22Rv1 (cell line): ENCODE data around the gene ZNF784.

Experiments
- H3K27ac ChIP-seq: fragments of 450-650 bp; 2 replicates; pipeline ENCODE4 v1.5.1; 2017
- ZFX ChIP-seq: fragments of 450-650 bp; IDR thresholded peaks from 2 replicates; pipeline ENCODE4 v1.6.1; 2017; ENCODE audit warnings: antibody characterized with exemption, borderline replicate concordance
- TF ChIP-seq, protein P1 (sequence below): fragments of 450-650 bp; IDR thresholded peaks from 2 replicates; pipeline ENCODE4 v1.5.1; 2017; ENCODE audit warnings: mild to moderate bottlenecking

ZNF784 gene

DNA sequence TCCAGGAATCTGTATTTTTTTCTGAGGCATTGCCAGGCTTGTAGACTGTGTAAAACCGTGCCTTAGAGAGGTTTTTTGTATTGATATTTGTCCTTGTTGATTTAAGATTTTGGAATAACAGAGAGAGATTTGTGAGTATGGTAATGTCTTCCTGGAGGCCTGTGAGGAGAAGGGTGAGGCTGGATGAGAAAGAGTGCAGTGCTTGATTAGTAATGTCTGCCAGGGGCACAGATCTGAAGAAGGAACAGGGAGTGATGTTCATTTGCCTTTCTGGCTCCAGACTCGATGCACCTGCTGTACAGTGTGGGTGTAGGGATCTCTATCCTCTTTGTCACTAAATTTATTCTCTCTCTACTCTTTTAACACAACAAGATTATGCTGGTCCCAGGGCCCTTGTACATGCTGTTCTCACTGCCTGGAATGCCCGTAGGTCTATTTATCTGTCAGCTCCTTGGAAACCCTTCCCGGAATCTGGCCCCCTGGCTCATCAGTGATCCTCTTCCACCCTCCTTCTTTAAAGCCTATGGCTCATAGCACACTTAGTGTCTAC is 29.3 kb downstream of the ZNF784 start:
- H3K27ac ChIP-seq: no peak overlapping the region
- TF ChIP-seq, protein P1, sequence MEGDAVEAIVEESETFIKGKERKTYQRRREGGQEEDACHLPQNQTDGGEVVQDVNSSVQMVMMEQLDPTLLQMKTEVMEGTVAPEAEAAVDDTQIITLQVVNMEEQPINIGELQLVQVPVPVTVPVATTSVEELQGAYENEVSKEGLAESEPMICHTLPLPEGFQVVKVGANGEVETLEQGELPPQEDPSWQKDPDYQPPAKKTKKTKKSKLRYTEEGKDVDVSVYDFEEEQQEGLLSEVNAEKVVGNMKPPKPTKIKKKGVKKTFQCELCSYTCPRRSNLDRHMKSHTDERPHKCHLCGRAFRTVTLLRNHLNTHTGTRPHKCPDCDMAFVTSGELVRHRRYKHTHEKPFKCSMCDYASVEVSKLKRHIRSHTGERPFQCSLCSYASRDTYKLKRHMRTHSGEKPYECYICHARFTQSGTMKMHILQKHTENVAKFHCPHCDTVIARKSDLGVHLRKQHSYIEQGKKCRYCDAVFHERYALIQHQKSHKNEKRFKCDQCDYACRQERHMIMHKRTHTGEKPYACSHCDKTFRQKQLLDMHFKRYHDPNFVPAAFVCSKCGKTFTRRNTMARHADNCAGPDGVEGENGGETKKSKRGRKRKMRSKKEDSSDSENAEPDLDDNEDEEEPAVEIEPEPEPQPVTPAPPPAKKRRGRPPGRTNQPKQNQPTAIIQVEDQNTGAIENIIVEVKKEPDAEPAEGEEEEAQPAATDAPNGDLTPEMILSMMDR: no peak
- no peak for TF ChIP-seq ZFX

DNA sequence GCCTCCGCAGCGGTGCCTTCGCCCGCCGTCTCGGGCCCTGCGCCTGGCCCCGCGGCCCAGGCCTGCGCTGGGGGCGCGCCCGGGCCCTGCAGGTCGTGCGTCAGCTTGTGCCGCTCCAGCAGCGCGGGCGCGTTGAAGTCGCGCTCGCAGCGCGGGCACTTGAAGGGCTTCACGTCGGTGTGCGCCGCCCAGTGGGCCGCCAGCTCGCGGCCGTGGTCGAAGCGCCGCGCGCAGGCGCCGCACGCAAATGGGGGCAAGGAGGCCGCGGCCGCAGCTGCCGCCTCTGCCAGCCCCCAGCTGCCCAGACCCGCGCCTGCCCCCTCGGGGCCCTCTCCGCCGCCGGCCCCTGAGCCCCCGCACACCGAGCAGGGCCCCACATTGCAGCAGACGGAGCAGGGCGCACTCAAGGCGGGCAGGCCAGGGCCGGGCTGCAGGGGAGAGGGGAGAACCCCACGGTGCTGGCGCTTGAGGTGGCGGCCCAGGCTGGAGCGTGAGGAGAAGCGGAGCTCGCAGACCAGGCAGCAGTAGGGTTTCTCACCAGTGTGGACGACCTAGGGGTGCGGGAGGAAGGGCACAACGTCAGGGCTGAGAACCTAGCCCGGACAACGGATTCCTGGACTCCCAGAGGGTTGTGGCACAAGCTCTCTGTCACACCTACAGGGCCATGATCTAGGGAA is 31.1 kb downstream of the ZNF784 start:
- no peak overlapping the region for H3K27ac ChIP-seq
- no peak for TF ChIP-seq ZFX
- TF ChIP-seq, protein P1: no peak

DNA sequence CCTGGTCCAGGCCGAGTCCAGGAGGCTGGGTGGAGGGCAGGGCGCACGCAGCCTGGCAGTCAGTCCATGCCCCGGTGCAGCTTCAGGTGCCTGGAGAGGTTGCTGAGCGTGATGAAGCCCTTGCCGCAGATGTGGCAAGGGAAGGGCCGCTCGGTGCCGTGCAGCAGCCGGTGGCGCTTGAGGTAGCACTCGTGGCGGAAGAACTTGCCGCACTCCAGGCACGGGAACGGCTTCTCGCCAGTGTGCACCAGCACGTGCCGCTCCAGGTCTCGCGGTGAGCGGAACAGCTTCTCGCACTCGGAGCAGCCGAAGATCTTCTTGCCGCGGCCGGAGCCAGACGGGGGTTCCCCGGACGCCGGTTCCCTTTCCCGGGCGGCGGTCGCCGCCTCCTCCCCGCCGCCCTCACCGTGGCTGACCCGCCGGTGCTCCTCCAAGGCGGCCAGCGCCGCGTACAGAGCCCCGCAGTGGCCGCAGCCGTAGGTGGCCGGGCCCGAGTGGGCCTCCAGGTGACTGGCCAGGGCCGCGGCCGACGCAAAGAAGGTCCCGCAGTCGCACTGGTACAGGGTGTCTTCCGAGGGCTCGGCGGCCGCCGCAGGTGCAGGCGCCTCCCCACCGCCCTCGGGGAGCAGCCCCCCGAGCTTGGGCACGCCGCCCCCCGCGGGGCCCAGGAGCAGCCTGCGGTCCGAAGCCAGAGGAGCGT is 31.8 kb downstream of the ZNF784 start:
- TF ChIP-seq, protein P1: no peak
- no peak for TF ChIP-seq ZFX
- H3K27ac ChIP-seq: no peak overlapping the region

DNA sequence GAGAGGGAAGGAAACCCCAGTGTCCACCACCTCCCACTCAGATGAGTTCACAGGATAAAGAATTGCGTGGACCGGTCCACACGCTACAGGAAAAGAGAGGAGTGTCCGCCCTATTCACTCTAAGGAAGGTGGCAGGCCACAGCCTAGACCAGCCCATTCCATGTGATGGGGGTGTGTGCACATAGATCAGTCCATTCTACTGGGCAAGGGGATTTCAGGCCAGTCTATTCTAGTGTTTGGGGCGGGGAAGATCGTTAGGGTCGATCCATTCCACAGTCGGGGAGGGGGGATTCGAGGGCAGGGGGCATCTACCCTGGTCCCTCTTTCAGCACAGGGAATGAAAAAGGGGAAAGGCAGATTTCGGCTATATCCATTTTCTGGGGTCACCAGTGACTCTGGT is 32.8 kb downstream of the ZNF784 start:
- TF ChIP-seq ZFX: no peak
- TF ChIP-seq, protein P1: no peak
- peak overlapping the region; percentile 65 for H3K27ac ChIP-seq

DNA sequence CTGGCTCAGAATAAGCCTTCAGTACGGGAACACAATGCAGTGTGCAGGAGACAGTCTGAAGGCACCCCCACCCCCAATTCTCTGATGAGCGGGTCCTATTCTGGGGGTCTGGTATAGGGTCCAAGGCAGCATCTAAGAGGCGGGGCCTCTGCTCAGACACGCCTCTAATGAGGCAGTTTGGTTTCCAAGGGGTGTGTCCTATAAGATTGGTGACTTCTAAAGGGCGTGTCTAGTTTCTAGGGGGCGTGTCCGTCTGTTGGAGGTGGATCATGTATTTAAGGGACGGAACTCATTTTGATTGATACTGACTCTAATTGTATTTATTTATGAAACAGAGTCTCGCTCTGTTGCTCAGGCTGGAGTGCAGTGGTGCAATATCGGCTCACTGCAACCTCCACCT is 33.7 kb downstream of the ZNF784 start:
- TF ChIP-seq, protein P1: no peak
- TF ChIP-seq ZFX: no peak
- H3K27ac ChIP-seq: peak overlapping the region; percentile 65

DNA sequence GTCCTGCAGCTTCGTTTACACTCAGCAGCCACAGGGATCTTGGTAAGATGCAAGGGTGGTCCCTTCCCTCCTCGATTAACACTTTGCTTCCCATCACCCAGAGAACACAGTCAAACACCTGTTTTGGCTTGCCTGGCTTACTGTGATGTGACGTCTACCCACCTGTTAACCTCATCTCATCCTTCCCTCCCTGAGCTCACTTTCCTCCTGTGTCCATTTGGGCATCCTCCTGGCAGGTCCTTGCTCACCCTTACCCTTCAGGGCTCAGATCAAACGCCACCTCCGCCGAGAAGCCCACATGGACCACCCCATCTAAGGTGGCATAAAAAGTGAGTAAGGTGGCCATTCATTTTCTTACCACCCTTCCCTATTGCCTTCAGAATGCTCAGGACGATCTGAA is 34.3 kb downstream of the ZNF784 start:
- TF ChIP-seq ZFX: no peak
- TF ChIP-seq, protein P1: no peak
- H3K27ac ChIP-seq: no peak overlapping the region

DNA sequence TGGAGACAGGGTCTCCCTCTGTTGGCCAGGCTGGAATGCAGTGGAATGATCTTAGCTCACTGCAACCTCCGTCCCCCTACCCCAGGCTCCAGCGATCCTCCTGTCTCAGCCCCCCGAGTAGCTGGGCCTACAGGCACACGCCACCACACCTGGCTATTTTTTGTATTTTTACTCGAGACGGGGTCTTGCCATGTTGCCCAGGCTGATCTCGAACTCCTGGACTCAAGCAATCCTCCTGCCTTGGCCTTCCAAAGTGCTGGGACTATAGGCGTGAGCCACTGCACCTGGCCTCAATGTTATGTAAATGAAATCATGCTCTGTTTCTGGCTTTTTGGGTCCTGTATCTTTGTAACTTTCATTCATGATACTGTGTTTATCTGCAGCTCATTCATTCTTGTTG is 35.6 kb downstream of the ZNF784 start:
- H3K27ac ChIP-seq: no peak overlapping the region
- TF ChIP-seq ZFX: no peak
- TF ChIP-seq, protein P1: no peak
